ENCODE results near the gene CCR5.

CCR5 gene

GRCh38 chr3:46334741-46335478 lies 35.8 kb upstream of the CCR5 start:
- H2AFZ ChIP-seq (ENCODE audit: low read depth), result no peak overlapping the region
- no peaks in the 10 kb centered on the region for H3K36me3 ChIP-seq (ENCODE audit: insufficient read depth)
- no peaks in the 10 kb centered on the region for H3K4me1 ChIP-seq (ENCODE audit: low read depth, poor library complexity, severe bottlenecking)
- no peaks in the 10 kb centered on the region for H3K79me2 ChIP-seq (ENCODE audit: insufficient read depth, low read depth)
- no peaks in the 10 kb centered on the region for H3K27me3 ChIP-seq (ENCODE audit: insufficient read depth, low read depth)
- no peak overlapping the region for H3K27ac ChIP-seq
- no peak overlapping the region for H3K9ac ChIP-seq
- H3K4me3 ChIP-seq (IDR thresholded peaks at IDR 0.05; ENCODE audit: insufficient read depth, low read depth, low read length), result no peak overlapping the region
- no peak overlapping the region for H3K4me2 ChIP-seq
- no peaks in the 10 kb centered on the region for H4K20me1 ChIP-seq (ENCODE audit: insufficient read depth)
- TF ChIP-seq CTCF (conservative IDR thresholded peaks at IDR 0.05; ENCODE audit: low read depth, low read length), result no peak

GRCh38 chr3:46335541-46335940 lies 35.2 kb upstream of the CCR5 start:
- Histone ChIP-seq H3K4me2 (no peak overlapping the region), H3K4me1 (ENCODE audit: low read depth, poor library complexity, severe bottlenecking) (no peaks in the 10 kb centered on the region), H3K79me2 (ENCODE audit: insufficient read depth, low read depth) (no peaks in the 10 kb centered on the region), H4K20me1 (ENCODE audit: insufficient read depth) (no peaks in the 10 kb centered on the region), H3K9ac (no peak overlapping the region), H2AFZ (ENCODE audit: low read depth) (no peak overlapping the region), H3K4me3 (IDR thresholded peaks at IDR 0.05; ENCODE audit: insufficient read depth, low read depth, low read length) (no peak overlapping the region), H3K27me3 (ENCODE audit: insufficient read depth, low read depth) (no peaks in the 10 kb centered on the region), H3K27ac (no peak overlapping the region), H3K36me3 (ENCODE audit: insufficient read depth) (no peaks in the 10 kb centered on the region)
- no peak for TF ChIP-seq CTCF (conservative IDR thresholded peaks at IDR 0.05; ENCODE audit: low read depth, low read length)

- no peak overlapping the region for H3K4me2 ChIP-seq
- H3K36me3 ChIP-seq (ENCODE audit: insufficient read depth), result no peaks in the 10 kb centered on the region
- H3K4me1 ChIP-seq (ENCODE audit: low read depth, poor library complexity, severe bottlenecking), result no peaks in the 10 kb centered on the region
- no peaks in the 10 kb centered on the region for H3K79me2 ChIP-seq (ENCODE audit: insufficient read depth, low read depth)
- H3K27me3 ChIP-seq (ENCODE audit: insufficient read depth, low read depth), result no peaks in the 10 kb centered on the region
- H3K27ac ChIP-seq, result no peak overlapping the region
- no peaks in the 10 kb centered on the region for H4K20me1 ChIP-seq (ENCODE audit: insufficient read depth)
- H3K9ac ChIP-seq, result no peak overlapping the region
- no peak overlapping the region for H2AFZ ChIP-seq (ENCODE audit: low read depth)
- TF ChIP-seq CTCF (conservative IDR thresholded peaks at IDR 0.05; ENCODE audit: low read depth, low read length), result no peak
- H3K4me3 ChIP-seq (IDR thresholded peaks at IDR 0.05; ENCODE audit: insufficient read depth, low read depth, low read length), result no peak overlapping the region
These were observed 32.8 kb upstream of the CCR5 start for GRCh38 chr3:46337911-46338310.

GRCh38 chr3:46338840-46339239 lies 31.9 kb upstream of the CCR5 start:
- H3K79me2 ChIP-seq (ENCODE audit: insufficient read depth, low read depth), result no peaks in the 10 kb centered on the region
- no peaks in the 10 kb centered on the region for H3K36me3 ChIP-seq (ENCODE audit: insufficient read depth)
- no peak overlapping the region for H3K4me3 ChIP-seq (IDR thresholded peaks at IDR 0.05; ENCODE audit: insufficient read depth, low read depth, low read length)
- no peak overlapping the region for H3K27ac ChIP-seq
- no peaks in the 10 kb centered on the region for H4K20me1 ChIP-seq (ENCODE audit: insufficient read depth)
- H3K9ac ChIP-seq, result no peak overlapping the region
- H3K4me1 ChIP-seq (ENCODE audit: low read depth, poor library complexity, severe bottlenecking), result no peaks in the 10 kb centered on the region
- no peaks in the 10 kb centered on the region for H3K27me3 ChIP-seq (ENCODE audit: insufficient read depth, low read depth)
- H3K4me2 ChIP-seq, result no peak overlapping the region
- TF ChIP-seq CTCF (conservative IDR thresholded peaks at IDR 0.05; ENCODE audit: low read depth, low read length), result no peak
- no peak overlapping the region for H2AFZ ChIP-seq (ENCODE audit: low read depth)
